SK-N-SH treated with all-trans-retinoic acid at 6 μM for 48 hours (cell line): ENCODE measurements around the gene GAPVD1.

Experiments
- ATAC-seq: fragments of 200-7000 bp; cut with Tn5 transposase; 3 replicates; pipeline ENCODE4 v1.9.1; 2020; ENCODE audit warnings: mild to moderate bottlenecking, moderate library complexity
- ARNTL ChIP-seq: fragments of 450-650 bp; formaldehyde crosslinking; IDR thresholded peaks from 2 replicates; pipeline ENCODE4 v1.5.0; 2020; ENCODE audit warnings: low read depth, mild to moderate bottlenecking, moderate library complexity, borderline replicate concordance
- BACH2 ChIP-seq: fragments of 250-450 bp; sonication (Bioruptor Pico); IDR thresholded peaks from 2 replicates; pipeline ENCODE4 v1.9.0; 2021; ENCODE audit warnings: mild to moderate bottlenecking, borderline replicate concordance
- CSDC2 ChIP-seq: fragments of 250-450 bp; sonication (Bioruptor Pico); IDR thresholded peaks from 2 replicates; pipeline ENCODE4 v1.5.0; 2020; ENCODE audit warnings: mild to moderate bottlenecking, moderate library complexity
- ESRRG ChIP-seq: fragments of 250-450 bp; sonication (Bioruptor Pico); IDR thresholded peaks from 2 replicates; pipeline ENCODE4 v1.6.1; 2021; ENCODE audit warnings: mild to moderate bottlenecking
- GLIS3 ChIP-seq: fragments of 250-450 bp; sonication (Bioruptor Pico); IDR thresholded peaks from 2 replicates; pipeline ENCODE4 v1.5.0; 2020; ENCODE audit warnings: mild to moderate bottlenecking, moderate library complexity
- ISL1 ChIP-seq: fragments of 250-450 bp; sonication (Bioruptor Pico); IDR thresholded peaks from 2 replicates; pipeline ENCODE4 v2.1.2; 2022; ENCODE audit warnings: mild to moderate bottlenecking, moderate library complexity
- OSR1 ChIP-seq: fragments of 250-450 bp; sonication (Bioruptor Pico); IDR thresholded peaks from 2 replicates; pipeline ENCODE4 v1.8.0; 2022; ENCODE audit warnings: moderate library complexity, mild to moderate bottlenecking, inconsistent platforms
- PPARA ChIP-seq: fragments of 250-450 bp; sonication (Bioruptor Pico); IDR thresholded peaks from 2 replicates; pipeline ENCODE4 v1.5.0; 2020; ENCODE audit warnings: mild to moderate bottlenecking, borderline replicate concordance
- RARB ChIP-seq: fragments of 250-450 bp; sonication (Bioruptor Pico); IDR thresholded peaks from 2 replicates; pipeline ENCODE4 v1.8.0; 2021; ENCODE audit warnings: mild to moderate bottlenecking, moderate library complexity
- SNAI2 ChIP-seq: fragments of 250-450 bp; sonication (Bioruptor Pico); IDR thresholded peaks from 2 replicates; pipeline ENCODE4 v1.5.0; 2020; ENCODE audit warnings: mild to moderate bottlenecking, moderate library complexity
- ZC3H10 ChIP-seq: fragments of 250-450 bp; sonication (Bioruptor Pico); IDR thresholded peaks from 2 replicates; pipeline ENCODE4 v1.5.1; 2021; ENCODE audit warnings: mild to moderate bottlenecking, moderate library complexity
- ZFP3 ChIP-seq: fragments of 250-450 bp; sonication (Bioruptor Pico); IDR thresholded peaks from 2 replicates; pipeline ENCODE4 v1.5.0; 2020; ENCODE audit warnings: mild to moderate bottlenecking, moderate library complexity
- ZNF565 ChIP-seq: fragments of 450-650 bp; formaldehyde crosslinking; conservative IDR thresholded peaks from 2 replicates; pipeline ENCODE4 v1.5.0; 2020; ENCODE audit warnings: low read depth, mild to moderate bottlenecking, moderate library complexity
- ZNF8 ChIP-seq: fragments of 450-650 bp; formaldehyde crosslinking; IDR thresholded peaks from 2 replicates; pipeline ENCODE4 v1.5.0; 2020; ENCODE audit warnings: mild to moderate bottlenecking, moderate library complexity
- TF ChIP-seq, protein P1 (sequence below): fragments of 250-450 bp; sonication (Bioruptor Pico); IDR thresholded peaks from 2 replicates; pipeline ENCODE4 v1.8.0; 2020; ENCODE audit warnings: mild to moderate bottlenecking, moderate library complexity, borderline replicate concordance
- TF ChIP-seq, protein P2 (sequence below): fragments of 250-450 bp; sonication (Bioruptor Pico); IDR thresholded peaks from 2 replicates; pipeline ENCODE4 v1.5.1; 2021; ENCODE audit warnings: mild to moderate bottlenecking, moderate library complexity
- TF ChIP-seq, protein P3 (sequence below): fragments of 250-450 bp; sonication (Bioruptor Pico); IDR thresholded peaks from 2 replicates; pipeline ENCODE4 v1.5.0; 2020; ENCODE audit warnings: mild to moderate bottlenecking, moderate library complexity
- TF ChIP-seq, protein P4 (sequence below): fragments of 250-450 bp; sonication (Bioruptor Pico); IDR thresholded peaks from 2 replicates; pipeline ENCODE4 v1.8.0; 2021; ENCODE audit warnings: low read depth, mild to moderate bottlenecking, moderate library complexity, borderline replicate concordance
- TF ChIP-seq, protein P5 (sequence below): fragments of 250-450 bp; sonication (Bioruptor Pico); IDR thresholded peaks from 2 replicates; pipeline ENCODE4 v1.5.1; 2020; ENCODE audit warnings: low read depth, mild to moderate bottlenecking, moderate library complexity

The GAPVD1 gene

DNA sequence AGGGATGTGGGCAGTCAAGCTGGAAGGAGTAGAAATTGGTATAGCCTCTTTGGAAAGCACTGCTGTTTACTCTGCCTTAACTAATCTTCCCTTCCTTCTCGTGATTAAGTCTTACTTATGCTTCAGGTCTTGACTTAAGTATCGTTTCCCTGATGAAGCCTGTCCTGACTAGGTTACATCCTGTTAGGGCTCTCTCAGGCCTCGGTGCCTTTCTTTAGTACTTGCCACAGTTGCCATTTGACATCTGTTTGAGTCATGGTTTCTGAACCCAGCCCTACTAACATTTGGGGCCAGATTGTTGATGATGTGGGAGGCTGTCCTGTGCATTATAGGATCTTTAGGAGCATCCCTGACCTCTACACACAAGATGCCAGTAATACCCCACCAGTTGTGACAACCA, 94.4 kb downstream of the GAPVD1 start:
- TF ChIP-seq ZFP3 (CRISPR knock-in tag) (no peak), OSR1 (CRISPR knock-in tag) (no peak), ZNF565 (CRISPR knock-in tag) (no peak)
- TF ChIP-seq, protein P1, sequence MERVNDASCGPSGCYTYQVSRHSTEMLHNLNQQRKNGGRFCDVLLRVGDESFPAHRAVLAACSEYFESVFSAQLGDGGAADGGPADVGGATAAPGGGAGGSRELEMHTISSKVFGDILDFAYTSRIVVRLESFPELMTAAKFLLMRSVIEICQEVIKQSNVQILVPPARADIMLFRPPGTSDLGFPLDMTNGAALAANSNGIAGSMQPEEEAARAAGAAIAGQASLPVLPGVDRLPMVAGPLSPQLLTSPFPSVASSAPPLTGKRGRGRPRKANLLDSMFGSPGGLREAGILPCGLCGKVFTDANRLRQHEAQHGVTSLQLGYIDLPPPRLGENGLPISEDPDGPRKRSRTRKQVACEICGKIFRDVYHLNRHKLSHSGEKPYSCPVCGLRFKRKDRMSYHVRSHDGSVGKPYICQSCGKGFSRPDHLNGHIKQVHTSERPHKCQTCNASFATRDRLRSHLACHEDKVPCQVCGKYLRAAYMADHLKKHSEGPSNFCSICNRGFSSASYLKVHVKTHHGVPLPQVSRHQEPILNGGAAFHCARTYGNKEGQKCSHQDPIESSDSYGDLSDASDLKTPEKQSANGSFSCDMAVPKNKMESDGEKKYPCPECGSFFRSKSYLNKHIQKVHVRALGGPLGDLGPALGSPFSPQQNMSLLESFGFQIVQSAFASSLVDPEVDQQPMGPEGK (CRISPR knock-in tag) = no peak
- TF ChIP-seq, protein P2, sequence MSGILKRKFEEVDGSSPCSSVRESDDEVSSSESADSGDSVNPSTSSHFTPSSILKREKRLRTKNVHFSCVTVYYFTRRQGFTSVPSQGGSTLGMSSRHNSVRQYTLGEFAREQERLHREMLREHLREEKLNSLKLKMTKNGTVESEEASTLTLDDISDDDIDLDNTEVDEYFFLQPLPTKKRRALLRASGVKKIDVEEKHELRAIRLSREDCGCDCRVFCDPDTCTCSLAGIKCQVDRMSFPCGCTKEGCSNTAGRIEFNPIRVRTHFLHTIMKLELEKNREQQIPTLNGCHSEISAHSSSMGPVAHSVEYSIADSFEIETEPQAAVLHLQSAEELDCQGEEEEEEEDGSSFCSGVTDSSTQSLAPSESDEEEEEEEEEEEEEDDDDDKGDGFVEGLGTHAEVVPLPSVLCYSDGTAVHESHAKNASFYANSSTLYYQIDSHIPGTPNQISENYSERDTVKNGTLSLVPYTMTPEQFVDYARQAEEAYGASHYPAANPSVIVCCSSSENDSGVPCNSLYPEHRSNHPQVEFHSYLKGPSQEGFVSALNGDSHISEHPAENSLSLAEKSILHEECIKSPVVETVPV (CRISPR knock-in tag) = no peak
- no peak for ATAC-seq

DNA sequence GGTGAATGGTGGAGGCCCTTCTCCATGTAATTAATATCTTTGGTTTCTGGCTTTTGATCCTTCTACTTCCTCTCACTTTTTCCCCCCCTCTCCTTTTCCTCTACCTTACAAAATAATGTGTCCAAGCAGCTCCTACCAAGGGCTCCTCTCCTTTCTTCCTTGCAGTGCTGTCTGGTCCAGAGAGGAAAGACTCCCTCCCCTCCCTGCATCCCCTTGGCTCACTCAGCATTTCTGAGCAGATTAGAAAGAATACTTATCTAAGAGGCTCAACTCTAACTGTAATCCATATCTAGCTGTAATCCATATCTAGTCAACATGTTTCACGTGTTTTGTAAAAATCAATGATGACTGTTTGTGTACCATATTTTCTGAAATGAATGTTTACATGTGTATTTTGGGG, 97.4 kb downstream of the GAPVD1 start:
- no peak for ATAC-seq
- TF ChIP-seq, protein P1 (CRISPR knock-in tag) = no peak
- TF ChIP-seq PPARA (CRISPR knock-in tag) (no peak), ZC3H10 (CRISPR knock-in tag) (no peak), ZNF565 (CRISPR knock-in tag) (no peak), ARNTL (CRISPR knock-in tag) (no peak), ZNF8 (CRISPR knock-in tag) (no peak), GLIS3 (CRISPR knock-in tag) (no peak), ZFP3 (CRISPR knock-in tag) (no peak)
- TF ChIP-seq, protein P3, sequence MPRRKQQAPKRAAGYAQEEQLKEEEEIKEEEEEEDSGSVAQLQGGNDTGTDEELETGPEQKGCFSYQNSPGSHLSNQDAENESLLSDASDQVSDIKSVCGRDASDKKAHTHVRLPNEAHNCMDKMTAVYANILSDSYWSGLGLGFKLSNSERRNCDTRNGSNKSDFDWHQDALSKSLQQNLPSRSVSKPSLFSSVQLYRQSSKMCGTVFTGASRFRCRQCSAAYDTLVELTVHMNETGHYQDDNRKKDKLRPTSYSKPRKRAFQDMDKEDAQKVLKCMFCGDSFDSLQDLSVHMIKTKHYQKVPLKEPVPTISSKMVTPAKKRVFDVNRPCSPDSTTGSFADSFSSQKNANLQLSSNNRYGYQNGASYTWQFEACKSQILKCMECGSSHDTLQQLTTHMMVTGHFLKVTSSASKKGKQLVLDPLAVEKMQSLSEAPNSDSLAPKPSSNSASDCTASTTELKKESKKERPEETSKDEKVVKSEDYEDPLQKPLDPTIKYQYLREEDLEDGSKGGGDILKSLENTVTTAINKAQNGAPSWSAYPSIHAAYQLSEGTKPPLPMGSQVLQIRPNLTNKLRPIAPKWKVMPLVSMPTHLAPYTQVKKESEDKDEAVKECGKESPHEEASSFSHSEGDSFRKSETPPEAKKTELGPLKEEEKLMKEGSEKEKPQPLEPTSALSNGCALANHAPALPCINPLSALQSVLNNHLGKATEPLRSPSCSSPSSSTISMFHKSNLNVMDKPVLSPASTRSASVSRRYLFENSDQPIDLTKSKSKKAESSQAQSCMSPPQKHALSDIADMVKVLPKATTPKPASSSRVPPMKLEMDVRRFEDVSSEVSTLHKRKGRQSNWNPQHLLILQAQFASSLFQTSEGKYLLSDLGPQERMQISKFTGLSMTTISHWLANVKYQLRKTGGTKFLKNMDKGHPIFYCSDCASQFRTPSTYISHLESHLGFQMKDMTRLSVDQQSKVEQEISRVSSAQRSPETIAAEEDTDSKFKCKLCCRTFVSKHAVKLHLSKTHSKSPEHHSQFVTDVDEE = no peak
- TF ChIP-seq, protein P4, sequence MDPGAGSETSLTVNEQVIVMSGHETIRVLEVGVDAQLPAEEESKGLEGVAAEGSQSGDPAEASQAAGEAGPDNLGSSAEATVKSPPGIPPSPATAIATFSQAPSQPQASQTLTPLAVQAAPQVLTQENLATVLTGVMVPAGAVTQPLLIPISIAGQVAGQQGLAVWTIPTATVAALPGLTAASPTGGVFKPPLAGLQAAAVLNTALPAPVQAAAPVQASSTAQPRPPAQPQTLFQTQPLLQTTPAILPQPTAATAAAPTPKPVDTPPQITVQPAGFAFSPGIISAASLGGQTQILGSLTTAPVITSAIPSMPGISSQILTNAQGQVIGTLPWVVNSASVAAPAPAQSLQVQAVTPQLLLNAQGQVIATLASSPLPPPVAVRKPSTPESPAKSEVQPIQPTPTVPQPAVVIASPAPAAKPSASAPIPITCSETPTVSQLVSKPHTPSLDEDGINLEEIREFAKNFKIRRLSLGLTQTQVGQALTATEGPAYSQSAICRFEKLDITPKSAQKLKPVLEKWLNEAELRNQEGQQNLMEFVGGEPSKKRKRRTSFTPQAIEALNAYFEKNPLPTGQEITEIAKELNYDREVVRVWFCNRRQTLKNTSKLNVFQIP (CRISPR knock-in tag) = no peak

DNA sequence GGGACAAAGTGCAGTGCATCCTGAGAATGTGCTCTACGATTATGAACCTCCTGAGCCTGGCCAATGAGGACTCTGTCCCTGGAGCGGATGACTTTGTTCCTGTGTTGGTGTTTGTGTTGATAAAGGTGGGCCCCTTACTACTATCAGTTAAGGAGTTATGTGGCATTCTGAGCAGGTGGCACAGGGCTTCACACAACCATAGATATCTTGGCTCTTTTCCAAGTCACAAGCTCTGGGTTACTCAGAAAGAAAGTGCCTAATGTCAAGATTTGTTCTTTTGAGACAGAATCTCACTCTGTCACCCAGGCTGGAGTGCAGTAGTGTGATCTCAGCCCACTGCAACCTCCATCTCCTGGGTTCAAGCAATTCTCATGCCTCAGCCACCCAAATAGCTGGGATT, 99.0 kb downstream of the GAPVD1 start:
- ATAC-seq = no peak
- TF ChIP-seq OSR1 (CRISPR knock-in tag) (no peak), CSDC2 (no peak), RARB (no peak), ZNF565 (CRISPR knock-in tag) (no peak), ZNF8 (CRISPR knock-in tag) (no peak), SNAI2 (no peak), BACH2 (CRISPR knock-in tag) (no peak), PPARA (CRISPR knock-in tag) (no peak), ZC3H10 (CRISPR knock-in tag) (no peak), GLIS3 (CRISPR knock-in tag) (no peak), ESRRG (CRISPR knock-in tag) (no peak), ISL1 (no peak)
- TF ChIP-seq, protein P4 (CRISPR knock-in tag) = no peak
- TF ChIP-seq, protein P1 (CRISPR knock-in tag) = no peak
- TF ChIP-seq, protein P5, sequence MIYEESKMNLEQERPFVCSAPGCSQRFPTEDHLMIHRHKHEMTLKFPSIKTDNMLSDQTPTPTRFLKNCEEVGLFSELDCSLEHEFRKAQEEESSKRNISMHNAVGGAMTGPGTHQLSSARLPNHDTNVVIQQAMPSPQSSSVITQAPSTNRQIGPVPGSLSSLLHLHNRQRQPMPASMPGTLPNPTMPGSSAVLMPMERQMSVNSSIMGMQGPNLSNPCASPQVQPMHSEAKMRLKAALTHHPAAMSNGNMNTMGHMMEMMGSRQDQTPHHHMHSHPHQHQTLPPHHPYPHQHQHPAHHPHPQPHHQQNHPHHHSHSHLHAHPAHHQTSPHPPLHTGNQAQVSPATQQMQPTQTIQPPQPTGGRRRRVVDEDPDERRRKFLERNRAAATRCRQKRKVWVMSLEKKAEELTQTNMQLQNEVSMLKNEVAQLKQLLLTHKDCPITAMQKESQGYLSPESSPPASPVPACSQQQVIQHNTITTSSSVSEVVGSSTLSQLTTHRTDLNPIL (CRISPR knock-in tag) = no peak
